T-helper 2 cell treated with Interferon-gamma antibody and Interleukin-4, amounts not matched to agents 100 ng/mL and 5 ng/mL, for 36 hours (primary cell): ENCODE measurements around the gene SNX20. TPM values are rescaled to one million over a fixed set of nuclear protein-coding genes. Genes with fewer than 3 reads are reported as not detected.

Experiments used
- intact Hi-C: fragments of 100-400 bp; cut with micrococcal nuclease; formaldehyde crosslinking; loops from one replicate; pipeline ENCODE4 v1.15.1; 2023
- total RNA-seq: library from RNA; stranded (reverse); gene quantifications from 2 replicates; pipeline ENCODE4 v1.2.3, GENCODE V29; 2022

SNX20 gene
- total RNA-seq, result 67.4 and 69.7 TPM in 2 replicates

- intact Hi-C loops, result loop anchor here (1.0 to 5.0 kb wide), 5 partner anchors 14 to 526 kb away; partner anchors contain the start of genes ADCY7 and NKD1
Measured at GRCh38 chr16:50681021-50681885, at the start of gene SNX20. SNX20 (minus strand) TSS chr16:50681312; CDS start chr16:50677526, 3,786 bp downstream.

- intact Hi-C loops, result no loop called here
Measured at GRCh38 chr16:50724306-50724705, 43.2 kb upstream of the SNX20 start.

GRCh38 chr16:50722960-50723359 lies 41.8 kb upstream of the SNX20 start:
- intact Hi-C loops, result no loop called here

GRCh38 chr16:50722405-50722737 lies 41.3 kb upstream of the SNX20 start:
- intact Hi-C loops, result no loop called here

- intact Hi-C loops, result no loop called here
Measured at GRCh38 chr16:50721549-50722404, 40.7 kb upstream of the SNX20 start.

GRCh38 chr16:50719401-50720337 lies 38.6 kb upstream of the SNX20 start:
- intact Hi-C loops, result no loop called here

- intact Hi-C loops, result no loop called here
Measured at GRCh38 chr16:50718761-50719400, 37.8 kb upstream of the SNX20 start.

GRCh38 chr16:50718061-50718760 lies 37.1 kb upstream of the SNX20 start:
- intact Hi-C loops, result no loop called here

- intact Hi-C loops, result no loop called here
Measured at GRCh38 chr16:50717494-50717893, 36.4 kb upstream of the SNX20 start.

- intact Hi-C loops, result no loop called here
Measured at GRCh38 chr16:50717091-50717490, 36.0 kb upstream of the SNX20 start.

- intact Hi-C loops, result no loop called here
Measured at GRCh38 chr16:50712956-50713355, 31.8 kb upstream of the SNX20 start.

- intact Hi-C loops, result no loop called here
Measured at GRCh38 chr16:50712560-50712898, 31.4 kb upstream of the SNX20 start.

- intact Hi-C loops, result no loop called here
Measured at GRCh38 chr16:50711862-50712559, 30.9 kb upstream of the SNX20 start.

- intact Hi-C loops, result no loop called here
Measured at GRCh38 chr16:50711040-50711439, 29.9 kb upstream of the SNX20 start.

- intact Hi-C loops, result no loop called here
Measured at GRCh38 chr16:50709980-50710379, 28.9 kb upstream of the SNX20 start.

- intact Hi-C loops, result no loop called here
Measured at GRCh38 chr16:50709061-50709684, 28.1 kb upstream of the SNX20 start.

- intact Hi-C loops, result no loop called here
Measured at GRCh38 chr16:50708373-50709060, 27.4 kb upstream of the SNX20 start.

GRCh38 chr16:50706250-50706649 lies 25.1 kb upstream of the SNX20 start:
- intact Hi-C loops, result no loop called here
